GM19455 (cell line): ENCODE measurements around the gene SLC26A1.

ENCODE experiments used
- ATAC-seq: cut with Tn5 transposase; IDR thresholded peaks from one replicate; pipeline ENCODE4 v1.9.1; 2021; ENCODE audit not compliant: unreplicated experiment

Gene SLC26A1

GRCh38 chr4:966266-967112 lies 26.7 kb downstream of the SLC26A1 start:
- ATAC-seq = no peak

GRCh38 chr4:965766-966134 lies 27.5 kb downstream of the SLC26A1 start:
- ATAC-seq = no peak

GRCh38 chr4:965048-965765 lies 28.0 kb downstream of the SLC26A1 start:
- ATAC-seq = no peak

- ATAC-seq = no peak
These were observed 28.7 kb downstream of the SLC26A1 start for GRCh38 chr4:964346-965025.

GRCh38 chr4:963276-964225 lies 29.7 kb downstream of the SLC26A1 start:
- ATAC-seq = no peak

- no peak for ATAC-seq
These were observed 30.7 kb downstream of the SLC26A1 start for GRCh38 chr4:962231-963208.

GRCh38 chr4:961351-962230 lies 31.6 kb downstream of the SLC26A1 start:
- no peak for ATAC-seq

- ATAC-seq = no peak
These were observed 32.4 kb downstream of the SLC26A1 start for GRCh38 chr4:960636-961350.

GRCh38 chr4:960140-960635 lies 33.0 kb downstream of the SLC26A1 start:
- no peak for ATAC-seq

GRCh38 chr4:959338-960139 lies 33.7 kb downstream of the SLC26A1 start:
- ATAC-seq = no peak

GRCh38 chr4:958696-959337 lies 34.4 kb downstream of the SLC26A1 start:
- ATAC-seq = no peak

GRCh38 chr4:958314-958665 lies 34.9 kb downstream of the SLC26A1 start:
- no peak for ATAC-seq

GRCh38 chr4:957581-958313 lies 35.5 kb downstream of the SLC26A1 start:
- no peak for ATAC-seq

GRCh38 chr4:957231-957580 lies 36.0 kb downstream of the SLC26A1 start:
- ATAC-seq = no peak

GRCh38 chr4:956531-957230 lies 36.5 kb downstream of the SLC26A1 start:
- no peak for ATAC-seq
